Measurements from ENCODE around the gene STAT5B. TPM values are rescaled to one million over a fixed set of nuclear protein-coding genes. Genes with fewer than 3 reads are reported as not detected.
A peak's percentile ranks its signal among the peaks of the same experiment; 100 is the strongest.

STAT5B gene
- total and polyA plus RNA-seq, 5 donors from 2014 or later = 109 to 241 (median 114) TPM

- DNase-seq = no peak
Measured at GRCh38 chr17:42180411-42180921, 95.7 kb downstream of the STAT5B start.

GRCh38 chr17:42179911-42180410 lies 96.2 kb downstream of the STAT5B start:
- Histone ChIP-seq H3K27me3 (ENCODE audit: control insufficient read depth, insufficient read depth, low read length) (no peaks in the 10 kb centered on the region), H3K4me1 (ENCODE audit: control insufficient read depth, insufficient read depth, low read length, poor library complexity, severe bottlenecking) (peaks cover 54% of the 10 kb centered on the region), H3K4me3 (ENCODE audit: low read depth, low read length) (no peak overlapping the region), H3K27ac (ENCODE audit: insufficient read depth, low read length, poor library complexity, severe bottlenecking) (no peak overlapping the region), H3K36me3 (ENCODE audit: control insufficient read depth, insufficient read depth, low read length) (no peaks in the 10 kb centered on the region), H3K9me3 (ENCODE audit: control insufficient read depth in 2 of 2, low read length in 2 of 2) (no peaks in the 10 kb centered on the region)
- H3K4me1 Mint-ChIP-seq = peaks cover 14 to 62% (median 30%) of the 10 kb centered on the region in 4 donors
- peak overlapping the region; percentile 64 to 85 (median 78) for H3K4me3 Mint-ChIP-seq
- ATAC-seq (ENCODE audit: low read depth in 2 of 2) = no peak
- H3K36me3 Mint-ChIP-seq = no peaks in the 10 kb centered on the region
- no peak for DNase-seq
- H3K9me3 Mint-ChIP-seq = peaks cover 0 to 2% (median 0%) of the 10 kb centered on the region in 7 donors
- H3K27ac Mint-ChIP-seq = no peak overlapping the region
- H3K27me3 Mint-ChIP-seq = peaks cover 12% of the 10 kb centered on the region

More at GRCh38 chr17:42180411-42180921, 95.7 kb downstream of the STAT5B start:
- Mint-ChIP-seq H3K27me3 (peaks cover 12% of the 10 kb centered on the region), H3K9me3 (peaks cover 0 to 2% (median 0%) of the 10 kb centered on the region in 7 donors), H3K4me3 (peak overlapping the region in 3 of 4 donors; percentile 62 to 71 (median 64)), H3K27ac (no peak overlapping the region), H3K36me3 (no peaks in the 10 kb centered on the region), H3K4me1 (peaks cover 15 to 67% (median 31%) of the 10 kb centered on the region in 4 donors)
- Histone ChIP-seq H3K27ac (ENCODE audit: insufficient read depth, low read length, poor library complexity, severe bottlenecking) (no peak overlapping the region), H3K9me3 (ENCODE audit: control insufficient read depth in 2 of 2, low read length in 2 of 2) (no peaks in the 10 kb centered on the region), H3K4me3 (ENCODE audit: low read depth, low read length) (peak overlapping the region; percentile 13), H3K36me3 (ENCODE audit: control insufficient read depth, insufficient read depth, low read length) (no peaks in the 10 kb centered on the region), H3K27me3 (ENCODE audit: control insufficient read depth, insufficient read depth, low read length) (no peaks in the 10 kb centered on the region), H3K4me1 (ENCODE audit: control insufficient read depth, insufficient read depth, low read length, poor library complexity, severe bottlenecking) (peaks cover 54% of the 10 kb centered on the region)
- no peak for ATAC-seq (ENCODE audit: low read depth in 2 of 2)

GRCh38 chr17:42179335-42179734 lies 96.9 kb downstream of the STAT5B start:
- H3K27me3 Mint-ChIP-seq = peaks cover 12% of the 10 kb centered on the region
- no peaks in the 10 kb centered on the region for H3K9me3 ChIP-seq (ENCODE audit: control insufficient read depth in 2 of 2, low read length in 2 of 2)
- H3K4me3 ChIP-seq (ENCODE audit: low read depth, low read length) = no peak overlapping the region
- H3K36me3 Mint-ChIP-seq = no peaks in the 10 kb centered on the region
- DNase-seq (no peak), ATAC-seq (ENCODE audit: low read depth in 2 of 2) (no peak)
- no peak overlapping the region for H3K27ac Mint-ChIP-seq
- H3K27ac ChIP-seq (ENCODE audit: insufficient read depth, low read length, poor library complexity, severe bottlenecking) = no peak overlapping the region
- no peaks in the 10 kb centered on the region for H3K36me3 ChIP-seq (ENCODE audit: control insufficient read depth, insufficient read depth, low read length)
- peak overlapping the region; percentile 6 to 85 (median 52) for H3K4me3 Mint-ChIP-seq
- H3K4me1 ChIP-seq (ENCODE audit: control insufficient read depth, insufficient read depth, low read length, poor library complexity, severe bottlenecking) = peaks cover 48% of the 10 kb centered on the region
- peaks cover 9 to 56% (median 27%) of the 10 kb centered on the region in 4 donors for H3K4me1 Mint-ChIP-seq
- H3K9me3 Mint-ChIP-seq = peaks cover 0 to 2% (median 0%) of the 10 kb centered on the region in 7 donors
- no peaks in the 10 kb centered on the region for H3K27me3 ChIP-seq (ENCODE audit: control insufficient read depth, insufficient read depth, low read length)

- Mint-ChIP-seq H3K4me3 (peak overlapping the region in 3 of 4 donors; percentile 54 to 85 (median 80)), H3K36me3 (no peaks in the 10 kb centered on the region), H3K27ac (peak overlapping the region in 1 of 3 donors; percentile 90), H3K27me3 (peaks cover 11% of the 10 kb centered on the region), H3K4me1 (peaks cover 9 to 53% (median 25%) of the 10 kb centered on the region in 4 donors), H3K9me3 (peaks cover 0 to 2% (median 0%) of the 10 kb centered on the region in 7 donors)
- DNase-seq = peak in 1 of 3 donors; percentile 46
- ATAC-seq (ENCODE audit: low read depth in 2 of 2) = peak in 1 of 2 donors; percentile 14
- Histone ChIP-seq H3K27ac (ENCODE audit: insufficient read depth, low read length, poor library complexity, severe bottlenecking) (no peak overlapping the region), H3K4me1 (ENCODE audit: control insufficient read depth, insufficient read depth, low read length, poor library complexity, severe bottlenecking) (peaks cover 47% of the 10 kb centered on the region), H3K4me3 (ENCODE audit: low read depth, low read length) (no peak overlapping the region), H3K27me3 (ENCODE audit: control insufficient read depth, insufficient read depth, low read length) (no peaks in the 10 kb centered on the region), H3K36me3 (ENCODE audit: control insufficient read depth, insufficient read depth, low read length) (no peaks in the 10 kb centered on the region), H3K9me3 (ENCODE audit: control insufficient read depth in 2 of 2, low read length in 2 of 2) (no peaks in the 10 kb centered on the region)
Measured at GRCh38 chr17:42178817-42179216, 97.4 kb downstream of the STAT5B start.

- ATAC-seq (ENCODE audit: low read depth in 2 of 2) = no peak
- Histone ChIP-seq H3K4me3 (ENCODE audit: low read depth, low read length) (no peak overlapping the region), H3K4me1 (ENCODE audit: control insufficient read depth, insufficient read depth, low read length, poor library complexity, severe bottlenecking) (peaks cover 36% of the 10 kb centered on the region), H3K36me3 (ENCODE audit: control insufficient read depth, insufficient read depth, low read length) (no peaks in the 10 kb centered on the region), H3K27ac (ENCODE audit: insufficient read depth, low read length, poor library complexity, severe bottlenecking) (no peak overlapping the region), H3K9me3 (ENCODE audit: control insufficient read depth in 2 of 2, low read length in 2 of 2) (no peaks in the 10 kb centered on the region), H3K27me3 (ENCODE audit: control insufficient read depth, insufficient read depth, low read length) (no peaks in the 10 kb centered on the region)
- Mint-ChIP-seq H3K4me3 (peak overlapping the region in 1 of 4 donors; percentile 40), H3K27me3 (peaks cover 5% of the 10 kb centered on the region), H3K36me3 (no peaks in the 10 kb centered on the region), H3K4me1 (peaks cover 3 to 42% (median 18%) of the 10 kb centered on the region in 4 donors), H3K27ac (no peak overlapping the region), H3K9me3 (peaks cover 0 to 2% (median 0%) of the 10 kb centered on the region in 7 donors)
- DNase-seq = no peak
Measured at GRCh38 chr17:42177684-42178083, 98.5 kb downstream of the STAT5B start.

GRCh38 chr17:42174126-42174783 lies 101.9 kb downstream of the STAT5B start:
- ATAC-seq (ENCODE audit: low read depth in 2 of 2) = no peak

GRCh38 chr17:42171831-42172230 lies 104.4 kb downstream of the STAT5B start:
- DNase-seq = no peak
- no peaks in the 10 kb centered on the region for H3K27me3 ChIP-seq (ENCODE audit: control insufficient read depth, insufficient read depth, low read length)
- no peaks in the 10 kb centered on the region for H3K4me1 ChIP-seq (ENCODE audit: control insufficient read depth, insufficient read depth, low read length, poor library complexity, severe bottlenecking)
- no peaks in the 10 kb centered on the region for H3K27me3 Mint-ChIP-seq
- peaks cover 0 to 1% (median 0%) of the 10 kb centered on the region in 7 donors for H3K9me3 Mint-ChIP-seq
- H3K36me3 Mint-ChIP-seq = no peaks in the 10 kb centered on the region
- H3K36me3 ChIP-seq (ENCODE audit: control insufficient read depth, insufficient read depth, low read length) = no peaks in the 10 kb centered on the region
- H3K4me1 Mint-ChIP-seq = no peaks in the 10 kb centered on the region
- no peak overlapping the region for H3K4me3 Mint-ChIP-seq
- H3K9me3 ChIP-seq (ENCODE audit: control insufficient read depth in 2 of 2, low read length in 2 of 2) = no peaks in the 10 kb centered on the region
- H3K27ac ChIP-seq (ENCODE audit: insufficient read depth, low read length, poor library complexity, severe bottlenecking) = no peak overlapping the region
- H3K4me3 ChIP-seq (ENCODE audit: low read depth, low read length) = no peak overlapping the region
- no peak overlapping the region for H3K27ac Mint-ChIP-seq
- no peak for ATAC-seq (ENCODE audit: low read depth in 2 of 2)

More at GRCh38 chr17:42174126-42174783, 101.9 kb downstream of the STAT5B start:
- H3K36me3 Mint-ChIP-seq = no peaks in the 10 kb centered on the region
- Histone ChIP-seq H3K27ac (ENCODE audit: insufficient read depth, low read length, poor library complexity, severe bottlenecking) (no peak overlapping the region), H3K4me3 (ENCODE audit: low read depth, low read length) (no peak overlapping the region), H3K27me3 (ENCODE audit: control insufficient read depth, insufficient read depth, low read length) (no peaks in the 10 kb centered on the region), H3K4me1 (ENCODE audit: control insufficient read depth, insufficient read depth, low read length, poor library complexity, severe bottlenecking) (peaks cover 10% of the 10 kb centered on the region), H3K9me3 (ENCODE audit: control insufficient read depth in 2 of 2, low read length in 2 of 2) (no peaks in the 10 kb centered on the region), H3K36me3 (ENCODE audit: control insufficient read depth, insufficient read depth, low read length) (no peaks in the 10 kb centered on the region)
- H3K27me3 Mint-ChIP-seq = no peaks in the 10 kb centered on the region
- peaks cover 0 to 3% (median 0%) of the 10 kb centered on the region in 7 donors for H3K9me3 Mint-ChIP-seq
- no peak overlapping the region for H3K27ac Mint-ChIP-seq
- H3K4me1 Mint-ChIP-seq = peaks cover under 1 to 14% (median 8%) of the 10 kb centered on the region in 4 donors
- DNase-seq = no peak
- no peak overlapping the region for H3K4me3 Mint-ChIP-seq

Data from CD4-positive, CD25-positive, alpha-beta regulatory T cell (primary cell).